OCI-LY3 (cell line): Measurements from ENCODE around the gene SH3GLB1.

Experiments
- H2AFZ ChIP-seq: fragments of 200-600, 300-600 bp; shearing (Covaris generic); 2 replicates; pipeline ENCODE4 v1.6.0; 2014; ENCODE audit warnings: antibody characterized with exemption, low read depth, low read length
- H3K27ac ChIP-seq: fragments of 200-600, 300-600 bp; sonication (generic); 2 replicates; pipeline ENCODE4 v1.5.1; 2014; ENCODE audit warnings: mild to moderate bottlenecking, low read length, moderate library complexity, mixed read lengths
- H3K27me3 ChIP-seq: fragments of 200-600, 300-600 bp; sonication (generic); 2 replicates; pipeline ENCODE4 v1.6.1; 2014; ENCODE audit warnings: low read depth, low read length, mixed read lengths
- H3K36me3 ChIP-seq: fragments of 200-600, 300-600 bp; sonication (generic); replicated peaks from 2 replicates; pipeline ENCODE3; 2014; ENCODE audit warnings: low read depth, low read length, mixed read lengths
- H3K4me1 ChIP-seq: fragments of 300-600, 200-600 bp; sonication (generic); 2 replicates; pipeline ENCODE4 v1.6.1; 2014; ENCODE audit warnings: low read length, mixed read lengths
- H3K4me2 ChIP-seq: fragments of 200-600, 300-600 bp; sonication (generic); 2 replicates; pipeline ENCODE4 v1.6.1; 2014; ENCODE audit warnings: low read length, mixed read lengths
- H3K4me3 ChIP-seq: fragments of 300-600, 200-600 bp; sonication (generic); 2 replicates; pipeline ENCODE4 v1.5.1; 2014; ENCODE audit warnings: antibody characterized with exemption, mild to moderate bottlenecking, low read length, moderate library complexity
- H3K79me2 ChIP-seq: fragments of 300-600, 200-600 bp; shearing (Covaris generic); 2 replicates; pipeline ENCODE4 v1.6.1; 2014; ENCODE audit warnings: mild to moderate bottlenecking, low read length, mixed read lengths
- H3K9ac ChIP-seq: fragments of 300-600, 200-600 bp; shearing (Covaris generic); 2 replicates; pipeline ENCODE4 v1.6.0; 2014; ENCODE audit warnings: mild to moderate bottlenecking, low read length, moderate library complexity
- H3K9me3 ChIP-seq: fragments of 200-600, 300-600 bp; shearing (Covaris generic); 2 replicates; pipeline ENCODE4 v1.6.1; 2014; ENCODE audit warnings: low read length, mixed read lengths; ENCODE audit not compliant: insufficient read depth
- H4K20me1 ChIP-seq: fragments of 200-600, 300-600 bp; sonication (generic); 2 replicates; pipeline ENCODE4 v1.6.1; 2016; ENCODE audit warnings: low read length, mixed read lengths; ENCODE audit not compliant: insufficient read depth
- EZH2phosphoT487 ChIP-seq: fragments of 200-600 bp; shearing (Covaris generic); IDR thresholded peaks from 2 replicates; pipeline ENCODE4 v1.6.1; 2018; ENCODE audit warnings: antibody characterized with exemption, mixed run types, low read depth
- TF ChIP-seq, protein P1 (sequence below): fragments of 200-600, 300-600 bp; sonication (generic); IDR thresholded peaks from 2 replicates; pipeline ENCODE4 v1.5.1; 2014; ENCODE audit warnings: antibody characterized with exemption, low read length, low read depth

Gene SH3GLB1

GRCh38 chr1:86747304-86747703, 42.9 kb downstream of the SH3GLB1 start:
- Histone ChIP-seq H3K9me3 (no peaks in the 10 kb centered on the region), H3K4me3 (no peak overlapping the region), H4K20me1 (no peaks in the 10 kb centered on the region), H3K79me2 (no peaks in the 10 kb centered on the region), H3K4me2 (no peak overlapping the region), H3K9ac (no peak overlapping the region), H3K4me1 (no peaks in the 10 kb centered on the region), H2AFZ (no peak overlapping the region), H3K27me3 (no peaks in the 10 kb centered on the region), H3K27ac (no peak overlapping the region), H3K36me3 (peaks cover 10% of the 10 kb centered on the region)
- TF ChIP-seq, protein P1, sequence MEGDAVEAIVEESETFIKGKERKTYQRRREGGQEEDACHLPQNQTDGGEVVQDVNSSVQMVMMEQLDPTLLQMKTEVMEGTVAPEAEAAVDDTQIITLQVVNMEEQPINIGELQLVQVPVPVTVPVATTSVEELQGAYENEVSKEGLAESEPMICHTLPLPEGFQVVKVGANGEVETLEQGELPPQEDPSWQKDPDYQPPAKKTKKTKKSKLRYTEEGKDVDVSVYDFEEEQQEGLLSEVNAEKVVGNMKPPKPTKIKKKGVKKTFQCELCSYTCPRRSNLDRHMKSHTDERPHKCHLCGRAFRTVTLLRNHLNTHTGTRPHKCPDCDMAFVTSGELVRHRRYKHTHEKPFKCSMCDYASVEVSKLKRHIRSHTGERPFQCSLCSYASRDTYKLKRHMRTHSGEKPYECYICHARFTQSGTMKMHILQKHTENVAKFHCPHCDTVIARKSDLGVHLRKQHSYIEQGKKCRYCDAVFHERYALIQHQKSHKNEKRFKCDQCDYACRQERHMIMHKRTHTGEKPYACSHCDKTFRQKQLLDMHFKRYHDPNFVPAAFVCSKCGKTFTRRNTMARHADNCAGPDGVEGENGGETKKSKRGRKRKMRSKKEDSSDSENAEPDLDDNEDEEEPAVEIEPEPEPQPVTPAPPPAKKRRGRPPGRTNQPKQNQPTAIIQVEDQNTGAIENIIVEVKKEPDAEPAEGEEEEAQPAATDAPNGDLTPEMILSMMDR = no peak
- no peak for TF ChIP-seq EZH2phosphoT487

GRCh38 chr1:86748622-86749373, 44.4 kb downstream of the SH3GLB1 start:
- no peak for TF ChIP-seq EZH2phosphoT487
- TF ChIP-seq, protein P1 = no peak
- Histone ChIP-seq H2AFZ (no peak overlapping the region), H3K36me3 (peaks cover 7% of the 10 kb centered on the region), H3K79me2 (no peaks in the 10 kb centered on the region), H3K4me3 (no peak overlapping the region), H3K4me2 (no peak overlapping the region), H3K27ac (no peak overlapping the region), H4K20me1 (no peaks in the 10 kb centered on the region), H3K9ac (no peak overlapping the region), H3K27me3 (no peaks in the 10 kb centered on the region), H3K4me1 (peaks cover 6% of the 10 kb centered on the region), H3K9me3 (no peaks in the 10 kb centered on the region)

- no peak overlapping the region for H3K4me2 ChIP-seq
- H4K20me1 ChIP-seq = no peaks in the 10 kb centered on the region
- H3K9me3 ChIP-seq = no peaks in the 10 kb centered on the region
- H3K27me3 ChIP-seq = no peaks in the 10 kb centered on the region
- peaks cover 19% of the 10 kb centered on the region for H3K4me1 ChIP-seq
- no peak overlapping the region for H3K27ac ChIP-seq
- no peaks in the 10 kb centered on the region for H3K79me2 ChIP-seq
- peaks cover 3% of the 10 kb centered on the region for H3K36me3 ChIP-seq
- no peak overlapping the region for H3K9ac ChIP-seq
- no peak overlapping the region for H3K4me3 ChIP-seq
- TF ChIP-seq, protein P1 = no peak
- no peak for TF ChIP-seq EZH2phosphoT487
- no peak overlapping the region for H2AFZ ChIP-seq
Observed at GRCh38 chr1:86750076-86750475, 45.7 kb downstream of the SH3GLB1 start.

DNA sequence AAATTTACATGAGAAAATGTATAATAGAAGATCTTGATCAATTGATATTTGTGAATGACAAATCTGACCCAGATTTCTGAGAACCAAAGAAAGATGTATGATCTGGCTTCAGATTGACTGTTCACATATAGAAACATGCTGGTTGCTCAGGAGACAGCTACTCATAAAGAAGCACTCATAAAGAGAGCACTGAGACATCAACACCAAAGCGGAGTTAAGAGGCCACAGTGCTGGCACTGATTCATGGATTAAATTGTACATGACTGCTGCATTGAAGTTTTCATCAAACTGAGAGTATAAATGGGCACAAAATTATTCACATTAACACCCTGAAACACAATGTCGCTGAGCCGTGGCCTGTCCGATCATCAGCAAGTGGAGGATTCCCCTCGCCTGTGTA, 46.2 kb downstream of the SH3GLB1 start:
- Histone ChIP-seq H3K4me2 (no peak overlapping the region), H3K9ac (no peak overlapping the region), H2AFZ (no peak overlapping the region), H3K79me2 (no peaks in the 10 kb centered on the region), H3K36me3 (no peaks in the 10 kb centered on the region), H3K27me3 (no peaks in the 10 kb centered on the region), H4K20me1 (no peaks in the 10 kb centered on the region), H3K27ac (no peak overlapping the region), H3K4me3 (no peak overlapping the region), H3K4me1 (peaks cover 23% of the 10 kb centered on the region), H3K9me3 (no peaks in the 10 kb centered on the region)
- TF ChIP-seq, protein P1 = no peak
- no peak for TF ChIP-seq EZH2phosphoT487
